NCI-H345 treated with DMSO at 0.1 percent for 48 hours (cell line): ENCODE data around the gene ABAT.
"Not testable (repeated sequence)": the region's sequence is repeated elsewhere in the genome, so short reads cannot be mapped to it uniquely, and the experiment has no call there.

ENCODE experiments used
- DNase-seq: peaks from one replicate; lab custom pipeline; 2025; ENCODE audit not compliant: unreplicated experiment; lab: John Stamatoyannopoulos, UW

The ABAT gene

DNA sequence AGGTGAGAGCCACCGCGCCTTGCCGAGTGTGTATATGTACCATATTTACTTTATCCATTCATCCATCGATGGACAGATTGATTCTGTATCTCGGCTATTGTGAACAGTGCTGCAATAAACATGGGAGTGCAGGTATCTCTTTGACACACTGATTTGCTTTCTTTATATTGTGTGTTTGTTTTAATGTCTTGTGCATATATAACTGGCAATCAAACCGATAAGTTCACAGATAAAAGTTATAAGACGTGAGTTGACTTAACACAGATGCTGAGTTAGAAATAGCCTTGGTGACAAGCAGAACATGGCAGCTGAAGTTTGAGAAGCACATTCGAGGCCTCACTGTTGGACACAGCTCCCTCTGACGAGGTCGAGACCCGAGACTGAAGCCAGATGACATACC lies 99.8 kb downstream of the ABAT start:
- DNase-seq, result no peak

DNA sequence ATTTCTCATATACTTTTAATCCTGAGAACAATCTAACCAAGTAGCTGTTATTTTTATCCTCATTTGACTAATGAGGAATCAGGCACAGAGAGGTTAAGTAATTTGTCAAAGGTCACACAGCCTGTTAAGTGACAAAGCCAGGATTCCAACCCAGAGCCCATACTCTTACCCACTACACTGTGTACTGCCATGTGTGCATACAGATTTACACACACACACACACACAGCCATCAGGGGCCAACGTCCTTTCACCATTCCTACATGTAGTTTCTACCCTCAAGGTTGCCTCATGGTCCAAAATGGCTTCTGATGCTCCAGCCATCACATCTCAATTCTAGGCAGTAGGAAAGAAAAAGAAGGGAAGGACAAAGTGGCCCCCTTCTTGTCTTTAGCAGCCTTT lies 100.9 kb downstream of the ABAT start:
- no peak for DNase-seq

DNA sequence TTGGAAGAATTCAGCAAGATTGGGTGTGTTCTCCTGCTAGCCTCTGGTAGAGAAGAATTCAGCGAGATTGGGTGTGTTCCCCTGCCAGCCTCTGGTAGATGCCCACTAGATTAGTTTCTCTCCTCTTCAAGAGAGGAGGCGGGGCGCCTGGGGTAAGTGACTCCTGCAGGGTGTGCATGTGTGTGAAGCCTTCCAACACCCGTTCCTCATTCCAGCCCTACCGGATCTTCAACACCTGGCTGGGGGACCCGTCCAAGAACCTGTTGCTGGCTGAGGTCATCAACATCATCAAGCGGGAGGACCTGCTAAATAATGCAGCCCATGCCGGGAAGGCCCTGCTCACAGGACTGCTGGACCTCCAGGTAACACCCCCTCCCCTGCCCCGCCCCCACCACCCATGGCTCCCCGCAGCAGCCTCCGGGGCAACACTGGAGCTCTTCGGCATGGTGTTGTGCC lies 101.7 kb downstream of the ABAT start:
- no peak for DNase-seq

DNA sequence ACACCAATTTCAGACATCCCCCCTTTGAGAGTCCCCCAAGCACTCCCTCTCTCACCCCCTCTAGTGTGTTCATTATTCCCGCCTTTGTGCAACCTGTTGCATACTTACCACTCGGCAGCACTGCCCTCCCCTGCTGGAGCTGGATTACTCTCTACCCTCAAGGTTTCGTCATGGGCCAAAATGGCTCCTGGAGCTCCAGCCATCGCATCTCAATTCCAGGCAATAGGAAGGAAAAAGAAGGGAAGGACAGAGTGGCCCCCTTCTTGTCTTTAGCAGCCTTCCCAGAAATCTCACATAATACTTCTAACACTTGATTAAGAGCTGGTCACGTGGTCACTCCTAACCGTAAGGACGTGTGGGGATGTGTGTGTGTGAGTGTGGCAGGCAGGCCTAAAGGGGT lies 102.8 kb downstream of the ABAT start:
- no peak for DNase-seq

DNA sequence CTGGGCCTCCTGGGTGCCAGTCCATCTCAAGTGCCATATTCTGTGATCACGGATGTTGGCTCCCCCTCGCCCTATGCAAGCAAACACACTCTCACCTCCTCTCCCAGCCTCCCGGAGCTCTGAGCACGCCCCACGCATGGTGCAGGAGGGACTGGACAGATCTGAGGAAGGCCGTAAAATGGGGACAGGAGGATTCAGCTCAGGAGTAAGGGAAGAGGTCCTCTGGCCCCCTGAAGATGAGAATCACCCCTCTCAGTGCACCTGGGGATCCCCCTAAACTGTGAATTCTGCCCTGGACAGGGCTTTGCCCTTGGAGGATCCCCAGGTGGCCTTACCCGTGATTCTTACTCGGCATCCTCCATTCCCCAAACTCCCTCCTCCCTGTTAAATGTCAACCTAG lies 107.4 kb downstream of the ABAT start:
- no peak for DNase-seq

DNA sequence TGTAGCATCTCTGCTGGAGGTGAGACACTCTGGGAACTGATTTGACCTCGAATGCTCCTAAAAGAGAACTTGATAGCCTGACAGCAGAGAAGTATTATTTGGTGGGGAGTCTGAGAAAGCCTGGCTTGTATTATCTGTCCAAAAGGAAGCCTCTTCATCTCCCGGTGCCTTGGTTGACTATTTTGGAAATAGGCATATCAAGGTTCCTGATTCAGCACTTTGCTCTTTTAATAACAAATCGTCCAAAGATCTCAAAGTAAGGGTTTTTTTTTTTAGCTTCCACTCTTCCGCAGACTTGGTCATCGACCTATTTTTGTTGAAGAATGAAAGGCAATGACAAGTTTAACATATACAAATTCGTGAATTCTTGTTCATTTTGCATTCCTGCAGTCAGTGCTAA lies 108.3 kb downstream of the ABAT start:
- DNase-seq, result no peak

DNA sequence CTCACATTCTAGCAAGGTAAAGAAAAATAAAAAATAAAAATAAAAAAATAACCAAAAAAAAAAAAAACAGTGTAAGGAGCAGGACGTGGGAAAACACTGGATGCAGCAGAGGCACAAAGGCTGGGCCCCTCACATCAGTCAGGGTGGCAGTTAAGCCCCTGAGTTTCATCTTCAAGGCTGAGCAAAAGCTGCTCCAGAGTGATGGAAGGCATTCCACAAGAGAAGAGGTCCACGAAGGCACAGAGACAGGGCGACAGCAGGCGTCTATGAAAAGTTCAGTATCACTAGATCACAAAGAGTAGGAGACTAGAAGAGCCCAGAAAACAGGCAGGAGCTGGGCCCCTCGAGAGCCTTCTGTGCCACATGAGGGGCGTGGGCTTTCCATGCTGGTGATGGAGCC lies 111.0 kb downstream of the ABAT start:
- no peak for DNase-seq

DNA sequence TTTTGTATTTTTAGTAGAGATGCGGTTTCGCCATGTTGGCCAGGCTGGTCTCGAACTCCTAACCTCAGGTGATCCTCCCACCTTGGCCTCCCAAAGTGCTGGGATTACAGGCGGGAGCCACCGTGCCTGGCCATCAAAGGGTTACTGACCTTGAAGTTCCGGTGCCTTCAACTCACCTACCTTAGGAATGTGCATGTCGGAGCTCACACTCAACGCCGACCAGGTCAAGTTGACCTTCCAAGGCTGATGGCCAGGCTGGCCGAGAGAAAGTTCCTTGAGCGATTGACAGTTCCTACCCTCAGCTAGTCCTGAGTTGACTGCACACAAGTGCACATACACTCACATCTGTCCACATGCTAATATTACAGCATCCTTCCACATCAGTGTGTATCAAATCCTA lies 111.9 kb downstream of the ABAT start:
- not testable (repeated sequence) for DNase-seq

DNA sequence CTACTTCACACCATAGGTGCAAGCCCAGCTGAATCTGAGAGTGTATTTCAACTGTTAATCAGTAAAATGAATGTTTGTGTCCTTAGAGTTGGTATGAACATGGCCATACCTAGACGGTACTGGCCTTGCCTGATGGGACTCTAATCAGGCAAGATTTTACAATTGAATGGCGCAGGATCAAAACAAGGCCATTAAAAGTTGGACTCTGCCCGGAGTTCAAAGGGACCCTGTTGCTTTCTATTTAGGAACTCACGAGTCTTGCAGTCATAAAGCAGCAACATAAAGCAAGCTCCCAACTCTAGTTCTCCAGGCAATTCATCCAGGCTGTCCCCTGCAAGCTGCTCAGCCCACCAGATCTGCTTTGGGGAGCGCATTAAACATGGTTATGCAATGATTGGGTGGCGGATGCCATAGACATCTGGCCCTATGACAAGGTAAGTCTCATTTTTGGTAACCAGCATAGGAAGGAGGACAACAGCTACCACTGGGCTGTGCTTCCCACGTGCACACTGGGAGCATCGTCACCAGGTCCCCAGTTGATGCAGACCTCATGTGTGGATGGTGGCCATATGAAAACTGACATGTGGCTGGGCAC lies 114.3 kb downstream of the ABAT start:
- DNase-seq, result no peak

DNA sequence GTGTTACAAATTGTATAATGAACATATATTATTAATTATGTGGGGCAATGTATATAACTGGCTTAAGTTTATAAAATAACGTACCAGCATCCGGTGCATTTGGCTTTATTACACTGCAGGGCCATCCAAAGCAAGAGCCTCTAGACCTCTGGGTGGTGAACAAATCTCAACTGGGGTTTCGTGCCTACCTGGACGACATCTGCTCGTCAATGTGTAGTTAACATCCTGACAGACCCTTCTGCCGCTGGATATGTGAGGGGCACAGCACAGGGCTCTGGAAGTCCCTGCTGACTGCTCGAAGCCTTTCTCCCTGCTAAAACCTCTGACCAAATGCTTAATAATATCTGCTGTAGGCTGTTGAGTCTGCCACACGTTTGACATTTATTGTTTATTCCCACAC lies 120.7 kb downstream of the ABAT start:
- no peak for DNase-seq

DNA sequence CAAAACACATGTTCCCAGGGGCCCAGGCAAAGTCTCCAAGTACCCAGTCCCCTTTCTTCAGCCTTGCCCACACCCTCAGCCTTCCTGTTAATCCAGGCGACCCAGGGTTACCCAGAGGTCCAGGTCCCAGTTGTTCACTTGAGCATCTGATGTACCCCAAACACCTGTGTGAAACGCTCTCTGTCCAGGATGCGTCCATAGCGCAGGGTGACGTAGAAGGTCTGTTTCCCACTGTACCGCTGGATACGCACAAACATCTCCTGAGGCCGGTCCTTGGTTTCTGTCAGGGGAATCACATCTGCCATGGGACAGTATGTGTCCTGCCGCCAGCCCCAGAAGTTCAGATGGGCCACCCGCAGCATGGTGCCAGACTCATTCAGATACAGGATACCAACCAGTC lies 121.4 kb downstream of the ABAT start:
- no peak for DNase-seq

DNA sequence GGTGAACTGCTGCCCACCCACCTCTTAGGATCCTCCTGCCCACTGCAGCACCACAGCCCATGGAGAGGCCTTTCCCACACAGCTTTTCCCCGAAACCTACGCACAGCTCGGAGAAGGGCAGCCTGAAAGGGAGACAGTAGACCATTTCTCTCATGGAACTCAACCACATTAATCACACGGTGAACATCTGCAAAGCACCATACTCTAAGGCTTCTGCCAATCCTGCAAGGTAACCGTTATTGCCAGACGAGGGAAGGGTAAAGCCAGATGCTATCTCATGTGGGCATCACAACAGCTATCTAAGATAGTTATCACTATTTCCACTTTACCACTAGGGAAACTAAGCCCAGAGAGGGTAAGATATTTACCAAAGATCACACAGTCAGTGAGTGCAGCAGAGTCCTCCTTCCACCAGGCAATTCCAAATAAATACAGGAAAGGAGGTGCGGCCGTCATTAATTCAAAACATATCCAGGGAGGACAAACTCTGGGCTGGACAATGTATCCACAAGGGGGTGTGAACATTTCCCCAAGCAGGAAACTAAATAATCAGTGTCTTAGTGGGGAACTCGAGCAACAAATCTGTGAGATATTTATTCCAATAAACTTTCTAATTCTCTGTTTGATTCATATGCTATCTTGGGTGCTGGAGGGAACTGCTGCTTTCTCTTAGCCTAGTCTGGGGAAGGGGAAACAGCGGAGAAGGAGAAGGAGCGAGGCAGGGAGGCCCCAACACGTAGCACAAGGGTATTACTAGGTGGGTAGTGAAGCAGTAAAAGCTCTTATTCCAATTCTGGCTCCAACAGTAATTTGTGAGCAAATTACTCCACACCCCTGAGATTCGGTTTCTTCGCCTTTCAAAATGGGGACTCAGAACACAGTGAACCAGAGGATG lies 122.3 kb downstream of the ABAT start:
- no peak for DNase-seq

DNA sequence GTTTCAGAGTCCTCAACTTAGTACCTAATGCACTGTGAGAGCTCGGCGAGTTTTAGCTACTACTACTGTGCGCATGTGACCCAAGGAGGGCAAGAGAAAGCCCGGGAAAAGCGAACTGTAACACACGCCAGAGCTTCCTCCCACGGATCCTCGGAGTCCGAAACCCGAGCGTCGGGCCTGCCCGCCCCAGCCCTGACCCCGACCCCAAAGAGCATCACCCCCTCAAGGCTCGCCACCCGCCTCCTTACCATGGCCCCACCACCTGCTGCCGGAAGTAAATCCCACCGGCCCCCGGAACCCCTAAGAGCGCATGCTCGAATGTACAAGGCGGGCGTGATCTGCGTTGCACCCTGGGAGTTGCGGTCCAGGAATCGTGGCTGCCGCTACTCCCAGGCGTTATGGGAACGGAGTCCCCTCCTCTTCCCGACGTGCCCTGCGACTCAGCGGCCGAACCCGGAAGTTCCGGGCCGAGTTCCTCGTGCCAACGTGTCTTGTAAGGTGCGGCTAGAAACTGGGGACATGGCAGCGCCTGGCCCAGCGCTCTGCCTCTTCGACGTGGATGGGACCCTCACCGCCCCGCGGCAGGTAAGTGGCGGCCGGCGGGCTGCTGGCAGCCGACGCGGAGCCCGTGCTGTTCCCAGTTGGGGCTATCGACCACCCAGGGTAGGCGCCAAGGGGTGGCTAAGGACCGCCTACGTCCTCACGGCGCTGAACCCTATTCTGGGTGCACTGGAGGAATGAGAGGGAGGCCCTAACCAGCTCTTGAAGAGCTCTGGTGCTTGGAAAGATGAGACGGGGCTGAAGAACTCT lies 123.2 kb downstream of the ABAT start, which contains the start of the genes PMM2 and TMEM186:
Gene PMM2, plus strand, starts transcription at position 476 of the 810 bp plus-strand sequence. Its CDS starts 44 bp downstream, at position 520.
Gene TMEM186, minus strand, starts transcription at position 276 of the 810 bp plus-strand sequence. Its CDS starts 25 bp downstream, at position 251.
- DNase-seq, result peak; percentile 96

DNA sequence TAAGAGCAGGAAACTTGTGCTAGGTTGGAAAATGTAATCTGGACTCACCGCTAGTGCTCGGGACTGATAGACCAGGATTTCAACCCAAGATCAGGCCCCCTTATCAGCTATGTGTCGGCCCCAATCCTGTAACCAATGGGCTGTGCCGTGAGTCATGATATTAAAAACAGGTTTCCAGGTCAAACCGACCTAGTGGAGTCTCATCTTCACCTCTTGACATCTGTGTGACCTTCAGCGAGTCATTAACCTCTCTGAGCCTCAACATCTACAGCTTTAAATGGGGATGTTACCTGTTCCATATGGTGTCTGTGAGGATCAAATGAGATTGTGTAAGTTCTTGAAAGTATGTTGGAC lies 123.7 kb downstream of the ABAT start:
- DNase-seq, result no peak

DNA sequence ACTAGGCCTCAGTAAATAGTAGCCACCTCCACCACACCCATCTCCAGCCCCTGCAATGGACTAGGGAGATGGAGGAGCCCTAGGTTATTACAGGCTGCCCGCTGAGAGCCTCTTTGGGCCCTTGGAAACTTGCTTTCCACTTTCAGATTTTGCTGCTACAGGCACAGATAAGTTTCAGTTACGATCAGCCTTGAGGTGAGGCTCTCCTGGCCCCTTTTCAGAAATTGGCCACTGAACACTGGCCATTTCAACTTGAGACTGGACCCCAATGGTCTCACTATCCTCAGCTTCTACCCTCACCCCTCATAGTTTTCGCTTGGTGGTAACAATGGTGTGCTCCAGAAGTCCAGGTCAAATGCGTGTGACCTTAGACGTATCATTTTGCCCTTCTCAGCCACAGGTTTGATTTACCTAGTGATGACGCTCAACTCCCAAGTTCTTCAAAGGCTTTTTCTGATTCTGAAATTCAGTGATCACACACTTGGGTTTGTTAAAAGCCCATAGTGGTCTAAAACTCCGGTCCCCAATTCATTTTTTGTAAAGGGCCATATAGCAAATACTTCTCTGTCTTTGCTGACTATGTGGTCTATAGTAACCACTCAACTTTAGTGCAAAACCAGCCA lies 124.2 kb downstream of the ABAT start:
- DNase-seq, result no peak

DNA sequence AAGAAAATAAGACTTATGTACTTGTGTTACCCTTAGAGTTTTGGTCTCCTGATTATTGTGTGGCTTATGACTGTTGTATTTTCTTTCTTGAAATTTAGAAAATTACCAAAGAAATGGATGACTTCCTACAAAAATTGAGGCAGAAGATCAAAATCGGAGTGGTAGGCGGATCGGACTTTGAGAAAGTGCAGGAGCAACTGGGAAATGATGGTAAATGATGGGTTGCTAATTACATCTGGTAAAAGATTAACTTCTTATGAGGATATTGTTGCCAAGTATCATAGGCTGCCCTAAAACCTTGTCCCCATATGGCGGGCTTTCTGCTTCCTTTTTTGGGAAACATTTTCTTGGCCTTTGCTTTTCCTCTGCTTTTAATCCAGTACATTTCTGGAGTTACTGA lies 127.3 kb downstream of the ABAT start:
- DNase-seq, result no peak

DNA sequence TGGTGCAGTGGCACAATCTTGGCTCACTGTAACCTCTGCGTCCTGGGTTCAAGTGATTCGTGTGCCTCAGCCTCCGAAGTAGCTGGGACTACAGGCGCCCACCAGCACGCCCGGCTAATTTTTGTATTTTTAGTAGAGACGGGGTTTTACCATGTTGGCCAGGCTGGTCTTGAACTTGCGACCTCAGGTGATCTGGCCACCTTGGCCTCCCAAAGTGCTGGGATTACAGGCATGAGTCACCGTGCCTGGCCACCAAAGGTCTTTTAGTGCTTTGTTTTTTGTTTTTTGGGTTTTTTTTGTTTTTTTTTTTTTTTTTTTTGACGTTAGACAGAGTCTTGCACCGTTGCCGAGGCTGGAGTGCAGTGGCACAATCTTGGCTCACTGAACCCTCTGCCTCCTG lies 129.3 kb downstream of the ABAT start:
- not testable (repeated sequence) for DNase-seq

DNA sequence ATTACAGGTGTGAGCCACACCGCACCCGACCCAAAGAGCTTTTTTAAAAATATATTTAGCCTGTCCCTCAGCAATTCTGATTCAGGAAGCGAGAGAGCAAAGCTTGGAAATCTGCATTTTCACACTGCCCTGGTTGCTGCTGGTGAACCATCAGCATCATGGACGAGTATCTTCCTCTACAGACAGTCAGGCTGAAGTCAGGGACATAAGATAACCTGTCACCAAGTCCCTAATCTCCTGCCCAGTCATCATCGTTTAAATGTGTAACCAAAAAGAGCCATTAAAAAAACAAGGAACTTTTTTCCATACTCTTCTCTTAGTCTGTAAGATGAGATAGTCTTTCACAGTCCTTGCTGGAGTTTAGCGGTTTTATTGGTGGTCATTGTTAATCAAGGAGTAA lies 129.9 kb downstream of the ABAT start:
- no peak for DNase-seq

DNA sequence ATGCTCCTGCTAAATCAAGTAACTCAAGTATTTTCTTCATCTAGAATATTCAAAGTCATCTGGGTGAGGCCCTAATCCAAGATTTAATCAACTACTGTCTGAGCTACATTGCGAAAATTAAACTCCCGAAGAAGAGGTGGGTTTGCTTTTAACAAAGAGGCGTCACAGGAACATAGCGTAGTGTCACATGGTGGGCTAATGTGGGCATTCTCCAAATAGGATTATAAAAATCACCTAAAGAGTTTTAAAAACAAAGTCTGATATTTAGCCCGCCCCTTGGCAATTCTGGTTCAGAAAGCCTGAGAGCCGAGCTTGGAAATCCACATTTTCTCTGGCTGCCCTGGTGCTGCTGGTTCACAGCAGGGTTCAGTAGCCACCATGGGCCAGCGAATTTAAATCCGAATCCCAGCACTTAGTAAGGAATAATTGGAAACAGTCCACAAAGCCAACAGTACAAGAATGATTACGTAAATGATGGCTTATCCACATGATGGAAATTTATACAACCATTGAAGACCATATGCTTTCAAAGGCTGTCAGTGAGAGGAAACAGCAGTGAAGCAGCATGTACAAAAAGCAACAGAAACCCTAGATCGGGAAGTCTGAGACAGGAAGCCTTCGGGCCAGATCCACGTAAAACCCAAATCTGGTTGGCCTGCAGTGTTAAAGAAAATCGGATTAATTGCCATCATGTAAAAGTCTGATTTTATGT lies 132.0 kb downstream of the ABAT start:
- DNase-seq, result no peak

DNA sequence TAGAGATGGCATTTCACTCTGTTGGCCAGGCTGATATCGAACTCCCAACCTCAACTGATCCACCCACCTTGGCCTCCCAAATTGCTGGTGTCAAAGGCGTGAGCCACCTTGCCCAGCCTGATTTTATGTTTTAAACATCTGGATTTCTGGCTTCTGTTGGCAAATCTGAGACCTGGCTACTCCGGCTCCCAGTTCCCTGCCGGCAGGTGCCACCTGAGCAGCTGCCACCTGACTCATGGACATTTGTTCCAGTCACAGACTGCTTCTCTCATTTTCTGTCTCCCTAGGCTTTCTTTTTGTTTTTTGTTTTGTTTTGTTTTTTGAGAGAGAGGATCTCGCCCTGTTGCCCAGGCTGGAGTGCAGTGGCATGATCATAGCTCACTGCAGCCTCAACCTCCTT lies 132.8 kb downstream of the ABAT start:
- no peak for DNase-seq

DNA sequence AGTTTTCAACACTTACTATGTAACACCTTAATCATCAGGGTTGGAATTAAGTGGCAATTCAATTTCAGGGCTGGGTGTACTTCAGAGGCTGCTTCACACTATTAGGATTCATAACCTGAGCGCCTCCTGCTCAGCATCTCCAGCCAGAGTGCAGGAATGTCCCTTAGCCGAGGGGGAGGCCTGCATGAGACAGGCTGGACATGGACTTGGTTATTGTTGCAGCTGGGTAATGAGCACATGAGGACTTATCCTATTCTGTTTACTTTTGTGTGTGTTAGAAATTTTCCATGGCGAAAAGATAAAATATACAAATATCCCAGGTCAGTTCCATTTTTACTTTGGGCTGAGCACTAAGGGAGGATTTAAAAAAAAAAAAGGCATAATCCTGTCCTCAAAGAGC lies 133.6 kb downstream of the ABAT start:
- DNase-seq, result no peak
